ENCODE data around the gene EYA4. TPM values are rescaled to one million over a fixed set of nuclear protein-coding genes. Genes with fewer than 3 reads are reported as not detected.

EYA4 gene
- total RNA-seq, 2 experiments from 2014 or later = not detected

GRCh38 chr6:133358574-133359150 lies 117.5 kb downstream of the EYA4 start:
- intact Hi-C loops (cut with micrococcal nuclease; ENCODE audit: unreplicated experiment) = no loop called here

GRCh38 chr6:133359256-133359655 lies 118.1 kb downstream of the EYA4 start:
- intact Hi-C loops (cut with micrococcal nuclease; ENCODE audit: unreplicated experiment) = no loop called here
- Histone ChIP-seq H2AFZ (ENCODE audit: low read length) (no peak overlapping the region), H3K36me3 (ENCODE audit: insufficient read depth, low read length) (no peaks in the 10 kb centered on the region), H3K9me2 (ENCODE audit: insufficient read depth, low read length) (no peaks in the 10 kb centered on the region), H3K79me2 (ENCODE audit: insufficient read depth, low read depth, low read length) (no peaks in the 10 kb centered on the region), H3K4me3 (ENCODE audit: low read depth, low read length, poor library complexity, severe bottlenecking) (no peak overlapping the region), H4K20me1 (ENCODE audit: insufficient read depth, low read length) (no peaks in the 10 kb centered on the region), H3K27ac (ENCODE audit: low read depth, low read length, poor library complexity, severe bottlenecking) (no peak overlapping the region), H3K4me2 (ENCODE audit: low read length) (no peak overlapping the region), H3K9me3 (ENCODE audit: low read length) (no peaks in the 10 kb centered on the region), H3K4me1 (ENCODE audit: insufficient read depth, low read length, poor library complexity, severe bottlenecking) (no peaks in the 10 kb centered on the region)
- DNase-seq (ENCODE audit: low spot score) = no peak
- no TSS peak for BruUV-seq (replicated peaks)
- TF ChIP-seq CTCF (conservative IDR thresholded peaks at IDR 0.05; ENCODE audit: low read length) (no peak), EZH2phosphoT487 (IDR thresholded peaks at IDR 0.05; ENCODE audit: borderline replicate concordance, low read depth, low read length) (no peak)
- ChIA-PET CTCF (ENCODE audit: unreplicated experiment) (no interaction called here), POLR2A (interaction anchor here (0.6 kb wide), 1 partner anchor 51 kb away, joined by 3 read pairs; no protein-coding TSS in a partner anchor)

More at GRCh38 chr6:133358574-133359150, 117.5 kb downstream of the EYA4 start:
- no peak for TF ChIP-seq CTCF (conservative IDR thresholded peaks at IDR 0.05; ENCODE audit: low read length)
- TF ChIP-seq EZH2phosphoT487 (IDR thresholded peaks at IDR 0.05; ENCODE audit: borderline replicate concordance, low read depth, low read length) = no peak
- H3K4me3 ChIP-seq (ENCODE audit: low read depth, low read length, poor library complexity, severe bottlenecking) = no peak overlapping the region
- H3K4me1 ChIP-seq (ENCODE audit: insufficient read depth, low read length, poor library complexity, severe bottlenecking) = no peaks in the 10 kb centered on the region
- no peak for DNase-seq (ENCODE audit: low spot score)
- H3K9me3 ChIP-seq (ENCODE audit: low read length) = no peaks in the 10 kb centered on the region
- CTCF ChIA-PET (ENCODE audit: unreplicated experiment) = no interaction called here
- H4K20me1 ChIP-seq (ENCODE audit: insufficient read depth, low read length) = no peaks in the 10 kb centered on the region
- no TSS peak for BruUV-seq (replicated peaks)
- H3K4me2 ChIP-seq (ENCODE audit: low read length) = no peak overlapping the region
- no peaks in the 10 kb centered on the region for H3K9me2 ChIP-seq (ENCODE audit: insufficient read depth, low read length)
- H3K79me2 ChIP-seq (ENCODE audit: insufficient read depth, low read depth, low read length) = no peaks in the 10 kb centered on the region
- no peak overlapping the region for H3K27ac ChIP-seq (ENCODE audit: low read depth, low read length, poor library complexity, severe bottlenecking)
- POLR2A ChIA-PET = interaction anchor here (0.5 to 0.6 kb wide), 2 partner anchors 51 to 1166 kb away, joined by 3 to 4 read pairs; no protein-coding TSS in a partner anchor
- H3K36me3 ChIP-seq (ENCODE audit: insufficient read depth, low read length) = no peaks in the 10 kb centered on the region
- no peak overlapping the region for H2AFZ ChIP-seq (ENCODE audit: low read length)

GRCh38 chr6:133359760-133360159 lies 118.6 kb downstream of the EYA4 start:
- H3K4me2 ChIP-seq (ENCODE audit: low read length) = no peak overlapping the region
- CTCF ChIA-PET (ENCODE audit: unreplicated experiment) = no interaction called here

More at GRCh38 chr6:133359760-133360159, 118.6 kb downstream of the EYA4 start:
- no peaks in the 10 kb centered on the region for H4K20me1 ChIP-seq (ENCODE audit: insufficient read depth, low read length)
- no peaks in the 10 kb centered on the region for H3K9me3 ChIP-seq (ENCODE audit: low read length)
- POLR2A ChIA-PET = no interaction called here
- H3K36me3 ChIP-seq (ENCODE audit: insufficient read depth, low read length) = no peaks in the 10 kb centered on the region
- H3K79me2 ChIP-seq (ENCODE audit: insufficient read depth, low read depth, low read length) = no peaks in the 10 kb centered on the region
- no peak overlapping the region for H3K4me3 ChIP-seq (ENCODE audit: low read depth, low read length, poor library complexity, severe bottlenecking)
- H3K4me1 ChIP-seq (ENCODE audit: insufficient read depth, low read length, poor library complexity, severe bottlenecking) = no peaks in the 10 kb centered on the region
- BruUV-seq (replicated peaks) = no TSS peak
- DNase-seq (ENCODE audit: low spot score) = no peak
- intact Hi-C loops (cut with micrococcal nuclease; ENCODE audit: unreplicated experiment) = no loop called here
- no peak overlapping the region for H2AFZ ChIP-seq (ENCODE audit: low read length)
- TF ChIP-seq EZH2phosphoT487 (IDR thresholded peaks at IDR 0.05; ENCODE audit: borderline replicate concordance, low read depth, low read length) = no peak
- no peak for TF ChIP-seq CTCF (conservative IDR thresholded peaks at IDR 0.05; ENCODE audit: low read length)
- no peaks in the 10 kb centered on the region for H3K9me2 ChIP-seq (ENCODE audit: insufficient read depth, low read length)
- H3K27ac ChIP-seq (ENCODE audit: low read depth, low read length, poor library complexity, severe bottlenecking) = no peak overlapping the region

Data from OCI-LY7 (cell line).